Heart right ventricle (tissue), 16 donors: Measurements from ENCODE around the gene ADGB. TPM values are rescaled to one million over a fixed set of nuclear protein-coding genes. Genes with fewer than 3 reads are reported as not detected.
A peak's percentile ranks its signal among the peaks of the same experiment; 100 is the strongest.
"Not testable (repeated sequence)": the region's sequence is repeated elsewhere in the genome, so short reads cannot be mapped to it uniquely, and the experiment has no call there.

Experiments used
- ATAC-seq, 8 donors: fragments of 200-7000 bp; cut with Tn5 transposase; one replicate each; pipeline ENCODE4 v1.9.1; 2020; ENCODE audit warnings: mild to moderate bottlenecking in 8 of 8, moderate library complexity in 8 of 8, moderate number of reproducible peaks in 1 of 8
- DNase-seq, 2 donors: peaks; one replicate each; pipeline ENCODE4 v3.0.0-alpha.2; 2020
- H3K27ac ChIP-seq, 10 donors: fragments of 200-600 bp; sonication (generic) in 2 of 10; one replicate each; pipeline versions ENCODE4 v1.5.0 to v1.8.0; 2020 to 2022; ENCODE audit warnings: mild to moderate bottlenecking in 3 of 10
- H3K27me3 ChIP-seq, 7 donors: fragments of 200-600 bp; one replicate each; pipeline ENCODE4 v1.8.0; 2021 to 2022; ENCODE audit warnings: mild to moderate bottlenecking in 2 of 7
- H3K36me3 ChIP-seq, 9 donors: fragments of 200-600 bp; sonication (generic) in 1 of 9; one replicate each; pipeline versions ENCODE4 v1.5.0 to v1.8.0; 2020 to 2022; ENCODE audit warnings: mild to moderate bottlenecking in 2 of 9
- H3K4me1 ChIP-seq, 9 donors: fragments of 200-600 bp; sonication (generic) in 1 of 9; one replicate each; pipeline versions ENCODE4 v1.5.0 to v1.8.0; 2020 to 2022; ENCODE audit warnings: mild to moderate bottlenecking in 4 of 9
- H3K4me3 ChIP-seq, 10 donors: fragments of 200-600 bp; sonication (generic) in 2 of 10; one replicate each; pipeline versions ENCODE4 v1.5.0 to v1.8.0; 2020 to 2022; ENCODE audit warnings: mild to moderate bottlenecking in 7 of 10, moderate library complexity in 2 of 10
- H3K9me3 ChIP-seq, 11 donors: fragments of 200-600 bp in 10 of 11; sonication (generic) in 2 of 11; one replicate each; pipeline versions ENCODE4 v1.5.0 to v1.8.0; 2013 to 2022; ENCODE audit warnings: mild to moderate bottlenecking in 2 of 11, control low read depth in 1 of 11, moderate library complexity in 1 of 11
- CTCF ChIP-seq, 9 donors: fragments of 200-600 bp; sonication (generic) in 2 of 9; IDR thresholded peaks; one replicate each; pipeline versions ENCODE4 v1.5.0 to v1.8.0; 2021 to 2022; ENCODE audit warnings: antibody characterized with exemption in 9 of 9, mild to moderate bottlenecking in 5 of 9, moderate library complexity in 1 of 9
- WGBS, 2 donors: extraction: QIAGEN DNeasy Blood & Tissue Kit; methylation state at CpG; one replicate each; pipeline ENCODE4 v1.1.7; 2013; ENCODE audit warnings: inconsistent platforms in 1 of 2; 5-methylcytosine and 5-hydroxymethylcytosine counted together
- intact Hi-C, 10 donors: fragments of 100-400 bp; cut with DNase I; formaldehyde crosslinking; loops; one replicate each; pipeline versions ENCODE4 v1.11.1 to v1.14.2; 2022
- polyA plus RNA-seq, 2 donors: library from polyadenylated mRNA; stranded (reverse); fragments of 200-250 nt; gene quantifications; one replicate each; pipeline ENCODE4 v1.2.3, GENCODE V29; 2013
- total RNA-seq, 10 donors: library from RNA; stranded (reverse); fragmentation: NEBNext Ultra II Directional in 3 of 10; extraction: Animal tissue kit (Norgen Biotek cat#: 25700) in 3 of 10; gene quantifications; one replicate each; pipeline versions ENCODE4 v1.2.1 to v1.2.4, GENCODE V29; 2021 to 2023
- donor health status: Arrhythmogenic right ventricular cardiomyopathy.
- donor health status: ischemic (EF 13 %, LVEDD 7.1; RV severe dilation, severe dysfunction).
- donor health status: healthy with polysubstance abuse.
- donor health status: DM: no; HTN: yes; CAD: no.
- donor health status: DM: no; HTN: no; CAD: no.
- donor health status: ischemic (EF 25% LVEDD 6.9; RV normal size, moderate dysfunction).
- donor health status: ischemic (EF 25% LVEDD 5.7; RV mildly dilated, moderate dysfunction).
- donor health status: healthy.
- donor health status: DM: yes; HTN: yes; CAD: no.
- donor health status: Ischemic cardiomyopathy.
- donor health status: ischemic (EF 35%, LVEDD 5.7; RV mildly dilated, moderate dysfunction).
- donor health status: nonischemic (EF 11% LVEDD 7.7; RV severe dilation, severe dysfunction).
- donor health status: DM: yes; HTN: yes; CAD: no.
- donor health status: PGD.
- donor health status: ischemic (EF 29% LVEDD 5.4; RV normal size, mild dysfunction).
- donor health status: nonischemic (EF 23%, LVEDD 6.1; RV moderate dilation, normal function).

ADGB gene
- total and polyA plus RNA-seq, 12 donors, result 3.7 TPM; not detected in 11

GRCh38 chr6:146814148-146814750 lies 215.5 kb downstream of the ADGB start:
- intact Hi-C loops, result no loop called here
- no peak for TF ChIP-seq CTCF (IDR thresholded peaks at IDR 0.05)
- Histone ChIP-seq H3K27me3 (no peaks in the 10 kb centered on the region), H3K36me3 (no peaks in the 10 kb centered on the region), H3K4me1 (peaks cover 0 to 5% (median 0%) of the 10 kb centered on the region in 9 donors), H3K9me3 (no peaks in the 10 kb centered on the region), H3K4me3 (no peak overlapping the region), H3K27ac (peak overlapping the region in 1 of 10 donors; percentile 54)
- no peak for ATAC-seq
- DNase-seq, result no peak
- WGBS, 2 donors, result 76 to 88% methylated on average over 1 of the region's 1 CpG

- H3K4me1 ChIP-seq, H3K9me3 ChIP-seq, H3K4me3 ChIP-seq, H3K27ac ChIP-seq, H3K36me3 ChIP-seq, ATAC-seq, H3K27me3 ChIP-seq, intact Hi-C loops, DNase-seq: not testable (repeated sequence)
- 82 to 87% methylated on average over 13 to 14 of the region's 18 CpGs for WGBS, 2 donors
These were observed 217.0 kb downstream of the ADGB start for GRCh38 chr6:146815511-146816462.

- Histone ChIP-seq H3K9me3 (peaks cover 0 to 7% (median 0%) of the 10 kb centered on the region in 11 donors), H3K27me3 (no peaks in the 10 kb centered on the region), H3K4me3 (no peak overlapping the region), H3K36me3 (no peaks in the 10 kb centered on the region), H3K4me1 (no peaks in the 10 kb centered on the region), H3K27ac (no peak overlapping the region)
- no peak for TF ChIP-seq CTCF (IDR thresholded peaks at IDR 0.05)
- intact Hi-C loops, result no loop called here
- 59 to 67% methylated on average over 8 of the region's 8 CpGs for WGBS, 2 donors
- DNase-seq (no peak), ATAC-seq (no peak)
These were observed 221.0 kb downstream of the ADGB start for GRCh38 chr6:146819596-146820320.

- intact Hi-C loops, result no loop called here
- ATAC-seq (no peak), DNase-seq (no peak)
- Histone ChIP-seq H3K4me3 (no peak overlapping the region), H3K27ac (no peak overlapping the region), H3K9me3 (peaks cover 0 to 7% (median 0%) of the 10 kb centered on the region in 11 donors), H3K36me3 (no peaks in the 10 kb centered on the region), H3K4me1 (no peaks in the 10 kb centered on the region), H3K27me3 (no peaks in the 10 kb centered on the region)
- WGBS, 2 donors, result 62 to 63% methylated on average over 4 of the region's 4 CpGs
- no peak for TF ChIP-seq CTCF (IDR thresholded peaks at IDR 0.05)
These were observed 228.6 kb downstream of the ADGB start for GRCh38 chr6:146827216-146827928.
